HepG2 (cell line): ENCODE data around the gene ATR. TPM values are rescaled to one million over a fixed set of nuclear protein-coding genes. Genes with fewer than 3 reads are reported as not detected.
A peak's percentile ranks its signal among the peaks of the same experiment; 100 is the strongest.

Source experiments
- DZIP1 ChIP-seq: sonication (generic); formaldehyde crosslinking; IDR thresholded peaks from 2 replicates; pipeline ENCODE4 v1.5.0; 2020; ENCODE audit warnings: mild to moderate bottlenecking, missing genetic modification reagents
- EEA1 ChIP-seq: sonication (generic); formaldehyde crosslinking; IDR thresholded peaks from 2 replicates; pipeline ENCODE4 v1.5.1; 2020; ENCODE audit warnings: mild to moderate bottlenecking, missing genetic modification reagents, borderline replicate concordance
- MLXIP ChIP-seq: sonication (generic); formaldehyde crosslinking; IDR thresholded peaks from 2 replicates; pipeline ENCODE4 v1.9.0; 2021; ENCODE audit warnings: missing genetic modification reagents, borderline replicate concordance
- MTA3 ChIP-seq: sonication (generic); formaldehyde crosslinking; IDR thresholded peaks from 2 replicates; pipeline ENCODE4 v1.4.0; 2020; ENCODE audit warnings: missing genetic modification reagents
- NFYC ChIP-seq: IDR thresholded peaks from 2 replicates; pipeline ENCODE4 v1.6.1; 2016; ENCODE audit warnings: missing genetic modification reagents, missing compliant biosample characterization
- REST ChIP-seq, 2 experiments: IDR thresholded peaks; 2 replicates each; pipeline ENCODE4 v1.6.1; 2011 to 2012; ENCODE audit warnings: low read length in 2 of 2, borderline replicate concordance in 1 of 2, low read depth in 1 of 2, mild to moderate bottlenecking in 1 of 2, moderate library complexity in 1 of 2
- SMAD1 ChIP-seq: sonication (generic); formaldehyde crosslinking; IDR thresholded peaks from 2 replicates; pipeline ENCODE4 v1.4.0; 2020; ENCODE audit warnings: missing genetic modification reagents, low read depth, mild to moderate bottlenecking, borderline replicate concordance
- U2AF2 ChIP-seq: fragments of 200-400 bp; formaldehyde crosslinking; IDR thresholded peaks from 2 replicates; pipeline ENCODE4 v1.6.1; 2017; ENCODE audit warnings: low read depth, mild to moderate bottlenecking, low read length
- ZNF503 ChIP-seq: sonication (generic); formaldehyde crosslinking; IDR thresholded peaks from 2 replicates; pipeline ENCODE4 v1.4.0; 2020; ENCODE audit warnings: missing genetic modification reagents
- ZNF879 ChIP-seq: sonication (generic); formaldehyde crosslinking; IDR thresholded peaks from 2 replicates; pipeline ENCODE4 v1.8.1; 2023; ENCODE audit warnings: missing genetic modification reagents
- polyA plus RNA-seq, 8 experiments: library from polyadenylated mRNA; depleted of rRNA in 3 of 8; stranded (reverse) in 7 of 8; unstranded in 1 of 8; fragments of >200 nt; fragmentation: Illumina TruSeq in 4 of 8; extraction: Trizol in 4 of 8; gene quantifications; 2 replicates each; pipeline versions ENCODE4 v1.2.1 to v1.2.3, GENCODE V29; 2011 to 2016; ENCODE audit warnings: low read depth in 4 of 8, missing spikeins in 1 of 8, mixed read lengths in 1 of 8; ENCODE audit not compliant: insufficient read depth in 1 of 8
- total RNA-seq, 5 experiments: library from RNA; depleted of rRNA; stranded (reverse); fragments of >200 nt; fragmentation: Illumina TruSeq; extraction: Trizol; gene quantifications; 2 replicates each; pipeline ENCODE4 v1.2.3, GENCODE V29; 2016; ENCODE audit warnings: low read depth in 1 of 5

Gene ATR
- total and polyA plus RNA-seq, 2 of the 13 experiments (the other 11 are each of a cell fraction or from before 2014, with no cell fraction given): 6.6 to 17.0 TPM

- TF ChIP-seq ZNF503 (CRISPR knock-in tag): no peak; the same call in 1 of the 2 replicates
- TF ChIP-seq MTA3 (CRISPR knock-in tag): no peak
- no peak; the same call in 1 of the 2 replicates for TF ChIP-seq SMAD1 (CRISPR knock-in tag)
- TF ChIP-seq DZIP1: no peak
- peak; percentile 20; the same call in 1 of the 2 replicates for TF ChIP-seq U2AF2
- TF ChIP-seq MLXIP: no peak
- TF ChIP-seq EEA1: peak; percentile 73; the same call in 1 of the 2 replicates
- peak in 1 of 2 experiments; percentile 77; a peak in 1 of 4 replicates for TF ChIP-seq REST (IDR thresholded peaks at IDR 0.05; ENCODE audit: borderline replicate concordance in 1 of 2, low read depth in 1 of 2, low read length in 2 of 2)
- TF ChIP-seq ZNF879: no peak
- no peak; the same call in 1 of the 2 replicates for TF ChIP-seq NFYC (CRISPR knock-in tag)
Measured at GRCh38 chr3:142447852-142448823, 130.4 kb downstream of the ATR start, which contains the start of gene XRN1 (continued).
